Activated gamma-delta T cell treated with anti-CD3 and anti-CD28 coated beads, Interleukin-2, amount 50 U/mL, for 16 hours (primary cell): ENCODE results near the gene TP53AIP1.

Source experiments
- DNase-seq: peaks from one replicate; pipeline ENCODE4 v3.0.0-alpha.2; 2020; ENCODE audit warnings: low read depth

Gene TP53AIP1

GRCh38 chr11:128943428-128943976, 831 bp upstream of the TP53AIP1 start:
- no peak for DNase-seq

GRCh38 chr11:128942272-128942612, 429 bp downstream of the TP53AIP1 start:
- DNase-seq, result no peak

- DNase-seq, result no peak
These were observed 949 bp downstream of the TP53AIP1 start for GRCh38 chr11:128941573-128942271.

- DNase-seq, result no peak
These were observed 1.6 kb downstream of the TP53AIP1 start for GRCh38 chr11:128941110-128941509.

GRCh38 chr11:128940603-128941002, 2.1 kb downstream of the TP53AIP1 start:
- DNase-seq, result no peak

- no peak for DNase-seq
These were observed 2.5 kb downstream of the TP53AIP1 start for GRCh38 chr11:128940156-128940555.

GRCh38 chr11:128939591-128939990, 3.1 kb downstream of the TP53AIP1 start:
- DNase-seq, result no peak

- no peak for DNase-seq
These were observed 4.3 kb downstream of the TP53AIP1 start for GRCh38 chr11:128938156-128938885.

- no peak for DNase-seq
These were observed 5.2 kb downstream of the TP53AIP1 start for GRCh38 chr11:128937480-128937879.

GRCh38 chr11:128936606-128937251, 5.9 kb downstream of the TP53AIP1 start:
- no peak for DNase-seq

- DNase-seq, result no peak
These were observed 7.7 kb downstream of the TP53AIP1 start for GRCh38 chr11:128934926-128935325.

- DNase-seq, result no peak
These were observed 8.3 kb downstream of the TP53AIP1 start for GRCh38 chr11:128934351-128934750.

GRCh38 chr11:128933481-128934178, 9.0 kb downstream of the TP53AIP1 start:
- DNase-seq, result no peak

- DNase-seq, result no peak
These were observed 11.0 kb downstream of the TP53AIP1 start for GRCh38 chr11:128931668-128932067.

GRCh38 chr11:128931066-128931465, 11.6 kb downstream of the TP53AIP1 start:
- DNase-seq, result no peak

GRCh38 chr11:128929991-128930390, 12.7 kb downstream of the TP53AIP1 start:
- no peak for DNase-seq

GRCh38 chr11:128929468-128929867, 13.2 kb downstream of the TP53AIP1 start:
- no peak for DNase-seq

GRCh38 chr11:128928400-128928799, 14.3 kb downstream of the TP53AIP1 start:
- DNase-seq, result no peak

GRCh38 chr11:128927683-128928336, 14.9 kb downstream of the TP53AIP1 start:
- no peak for DNase-seq

GRCh38 chr11:128927108-128927461, 15.6 kb downstream of the TP53AIP1 start:
- DNase-seq, result no peak

GRCh38 chr11:128926437-128927107, 16.1 kb downstream of the TP53AIP1 start:
- DNase-seq, result no peak
